Karpas-422 (cell line): ENCODE measurements around the gene RAD51B. TPM values are rescaled to one million over a fixed set of nuclear protein-coding genes. Genes with fewer than 3 reads are reported as not detected.

Experiments used
- DNase-seq: peaks from one replicate; pipeline ENCODE4 v3.0.0-alpha.2; 2015
- H2AFZ ChIP-seq: fragments of 200-600 bp; sonication (generic); 2 replicates; pipeline ENCODE4 v1.6.1; 2014; ENCODE audit warnings: antibody characterized with exemption, low read length, mixed read lengths
- H3K27ac ChIP-seq: fragments of 200-600 bp; sonication (generic); 2 replicates; pipeline ENCODE4 v1.5.1; 2014; ENCODE audit warnings: mild to moderate bottlenecking, low read length, moderate library complexity
- H3K27me3 ChIP-seq: fragments of 200-600 bp; sonication (generic); 2 replicates; pipeline ENCODE4 v1.6.1; 2014; ENCODE audit warnings: low read length, mixed read lengths
- H3K36me3 ChIP-seq: fragments of 200-600 bp; sonication (generic); 2 replicates; pipeline ENCODE4 v1.6.1; 2014; ENCODE audit warnings: low read length, mixed read lengths; ENCODE audit not compliant: insufficient read depth
- H3K4me1 ChIP-seq: fragments of 200-600 bp; sonication (generic); 2 replicates; pipeline ENCODE4 v1.6.1; 2014; ENCODE audit warnings: mild to moderate bottlenecking, low read length, mixed read lengths
- H3K4me2 ChIP-seq: fragments of 200-600 bp; sonication (generic); 2 replicates; pipeline ENCODE4 v1.6.1; 2014; ENCODE audit warnings: low read length, low read depth, mild to moderate bottlenecking; ENCODE audit not compliant: poor library complexity, severe bottlenecking
- H3K4me3 ChIP-seq: fragments of 200-600 bp; sonication (generic); 2 replicates; pipeline ENCODE4 v1.5.1; 2014; ENCODE audit warnings: mild to moderate bottlenecking, antibody characterized with exemption, low read length, mixed read lengths
- H3K79me2 ChIP-seq: fragments of 200-600 bp; sonication (generic); 2 replicates; pipeline ENCODE4 v1.6.1; 2014; ENCODE audit warnings: mild to moderate bottlenecking, low read length, mixed read lengths
- H3K9ac ChIP-seq: fragments of 200-600 bp; sonication (generic); 2 replicates; pipeline ENCODE4 v1.6.0; 2014; ENCODE audit warnings: low read length
- H3K9me2 ChIP-seq: fragments of 200-600 bp; sonication (generic), shearing (Covaris generic); replicated peaks from 2 replicates; pipeline ENCODE4 v1.6.0; 2014; ENCODE audit warnings: mild to moderate bottlenecking, low read length, moderate library complexity; ENCODE audit not compliant: insufficient read depth
- H3K9me3 ChIP-seq: fragments of 300-700, 200-600 bp; sonication (generic); 2 replicates; pipeline ENCODE4 v1.6.1; 2014; ENCODE audit warnings: low read length, mixed read lengths
- H4K20me1 ChIP-seq: fragments of 200-600 bp; sonication (generic); 2 replicates; pipeline ENCODE4 v1.6.1; 2014; ENCODE audit warnings: mild to moderate bottlenecking, antibody characterized with exemption, low read length, low read depth; ENCODE audit not compliant: insufficient read depth
- total RNA-seq: library from RNA; depleted of rRNA; stranded (reverse); fragments of >200 nt; shearing (Covaris generic); gene quantifications from 2 replicates; pipeline ENCODE4 v1.2.3, GENCODE V29; 2014; ENCODE audit warnings: low replicate concordance

Gene RAD51B
- total RNA-seq, 1 experiment from 2014 or later = 107 TPM

GRCh38 chr14:68393259-68393658 is 573.7 kb downstream of the RAD51B start:
- Histone ChIP-seq H3K79me2 (no peaks in the 10 kb centered on the region), H3K27me3 (0 out of 2 replicates have a peak, but pooled peaks cover 4% of the 10 kb centered on the region), H3K9ac (no peak overlapping the region), H4K20me1 (no peaks in the 10 kb centered on the region; the same call in 1 of the 2 replicates), H2AFZ (no peak overlapping the region), H3K4me2 (no peak overlapping the region), H3K4me3 (no peak overlapping the region), H3K36me3 (no peaks in the 10 kb centered on the region), H3K4me1 (no peaks in the 10 kb centered on the region), H3K9me2 (no peaks in the 10 kb centered on the region), H3K27ac (no peak overlapping the region), H3K9me3 (no peaks in the 10 kb centered on the region)
- DNase-seq = no peak

GRCh38 chr14:68394118-68394763 is 574.7 kb downstream of the RAD51B start:
- Histone ChIP-seq H3K4me3 (no peak overlapping the region), H4K20me1 (no peaks in the 10 kb centered on the region; the same call in 1 of the 2 replicates), H3K9me2 (no peaks in the 10 kb centered on the region), H3K27me3 (0 out of 2 replicates have a peak, but pooled peaks cover 4% of the 10 kb centered on the region), H3K4me1 (no peaks in the 10 kb centered on the region), H3K79me2 (no peaks in the 10 kb centered on the region), H3K36me3 (no peaks in the 10 kb centered on the region), H2AFZ (no peak overlapping the region), H3K9me3 (no peaks in the 10 kb centered on the region), H3K4me2 (no peak overlapping the region), H3K27ac (no peak overlapping the region), H3K9ac (no peak overlapping the region)
- no peak for DNase-seq

GRCh38 chr14:68394764-68395143 is 575.2 kb downstream of the RAD51B start:
- no peak overlapping the region for H3K4me2 ChIP-seq
- H3K27me3 ChIP-seq = 0 out of 2 replicates have a peak, but pooled peaks cover 4% of the 10 kb centered on the region

GRCh38 chr14:68395604-68396003 is 576.0 kb downstream of the RAD51B start:
- no peak overlapping the region for H3K4me3 ChIP-seq
- H3K9me3 ChIP-seq = no peaks in the 10 kb centered on the region
- H4K20me1 ChIP-seq = peaks cover 5% of the 10 kb centered on the region; the same call in 1 of the 2 replicates
- H3K27me3 ChIP-seq = 0 out of 2 replicates have a peak, but pooled peaks cover 4% of the 10 kb centered on the region
- no peak overlapping the region for H3K9ac ChIP-seq
- DNase-seq = no peak
- H3K27ac ChIP-seq = no peak overlapping the region
- no peaks in the 10 kb centered on the region for H3K9me2 ChIP-seq
- no peaks in the 10 kb centered on the region for H3K4me1 ChIP-seq
- H3K79me2 ChIP-seq = no peaks in the 10 kb centered on the region
- no peak overlapping the region for H3K4me2 ChIP-seq
- no peak overlapping the region for H2AFZ ChIP-seq
- no peaks in the 10 kb centered on the region for H3K36me3 ChIP-seq

More at GRCh38 chr14:68394764-68395143, 575.2 kb downstream of the RAD51B start:
- Histone ChIP-seq H3K9ac (no peak overlapping the region), H3K79me2 (no peaks in the 10 kb centered on the region), H3K27ac (no peak overlapping the region), H3K9me3 (no peaks in the 10 kb centered on the region), H3K36me3 (no peaks in the 10 kb centered on the region), H3K4me1 (no peaks in the 10 kb centered on the region), H3K9me2 (no peaks in the 10 kb centered on the region), H2AFZ (no peak overlapping the region), H3K4me3 (no peak overlapping the region), H4K20me1 (no peaks in the 10 kb centered on the region; the same call in 1 of the 2 replicates)
- DNase-seq = no peak

- Histone ChIP-seq H2AFZ (no peak overlapping the region), H3K4me1 (no peaks in the 10 kb centered on the region), H3K27me3 (0 out of 2 replicates have a peak, but pooled peaks cover 4% of the 10 kb centered on the region), H3K9me3 (no peaks in the 10 kb centered on the region), H3K27ac (no peak overlapping the region), H3K4me2 (no peak overlapping the region), H3K79me2 (no peaks in the 10 kb centered on the region), H3K9ac (no peak overlapping the region), H4K20me1 (peaks cover 5% of the 10 kb centered on the region; the same call in 1 of the 2 replicates), H3K9me2 (no peaks in the 10 kb centered on the region), H3K4me3 (no peak overlapping the region), H3K36me3 (no peaks in the 10 kb centered on the region)
- no peak for DNase-seq
These were observed 576.9 kb downstream of the RAD51B start for GRCh38 chr14:68396461-68396860.

GRCh38 chr14:68397371-68397811 is 577.8 kb downstream of the RAD51B start:
- Histone ChIP-seq H3K79me2 (no peaks in the 10 kb centered on the region), H3K36me3 (no peaks in the 10 kb centered on the region), H3K4me2 (no peak overlapping the region), H3K4me1 (no peaks in the 10 kb centered on the region), H4K20me1 (peaks cover 7% of the 10 kb centered on the region; the same call in 1 of the 2 replicates), H3K9me3 (no peaks in the 10 kb centered on the region), H2AFZ (no peak overlapping the region), H3K4me3 (no peak overlapping the region), H3K27me3 (0 out of 2 replicates have a peak, but pooled peaks cover 3% of the 10 kb centered on the region), H3K27ac (no peak overlapping the region), H3K9ac (no peak overlapping the region), H3K9me2 (no peaks in the 10 kb centered on the region)
- no peak for DNase-seq

- Histone ChIP-seq H4K20me1 (peaks cover 11% of the 10 kb centered on the region; the same call in 1 of the 2 replicates), H2AFZ (no peak overlapping the region), H3K4me1 (no peaks in the 10 kb centered on the region), H3K4me3 (no peak overlapping the region), H3K36me3 (no peaks in the 10 kb centered on the region), H3K79me2 (no peaks in the 10 kb centered on the region), H3K4me2 (no peak overlapping the region), H3K9me3 (no peaks in the 10 kb centered on the region), H3K27me3 (no peaks in the 10 kb centered on the region), H3K9ac (no peak overlapping the region), H3K27ac (no peak overlapping the region), H3K9me2 (no peaks in the 10 kb centered on the region)
- DNase-seq = no peak
These were observed 578.2 kb downstream of the RAD51B start for GRCh38 chr14:68397822-68398221.

- Histone ChIP-seq H2AFZ (no peak overlapping the region), H3K27me3 (no peaks in the 10 kb centered on the region), H3K4me2 (no peak overlapping the region), H3K9ac (no peak overlapping the region), H3K27ac (no peak overlapping the region), H3K9me3 (no peaks in the 10 kb centered on the region), H3K4me1 (no peaks in the 10 kb centered on the region), H3K4me3 (no peak overlapping the region), H3K36me3 (no peaks in the 10 kb centered on the region), H4K20me1 (0 out of 2 replicates have a peak, but pooled peaks cover 11% of the 10 kb centered on the region), H3K79me2 (no peaks in the 10 kb centered on the region), H3K9me2 (no peaks in the 10 kb centered on the region)
- no peak for DNase-seq
These were observed 578.8 kb downstream of the RAD51B start for GRCh38 chr14:68398370-68398769.
